Measurements from ENCODE around the gene TMEM115. TPM values are rescaled to one million over a fixed set of nuclear protein-coding genes. Genes with fewer than 3 reads are reported as not detected.
A peak's percentile ranks its signal among the peaks of the same experiment; 100 is the strongest.

TMEM115 gene
- total and polyA plus RNA-seq, 10 of the 15 experiments (the other 5 are each of a cell fraction or from before 2014, with no cell fraction given), result 1.9 to 18.7 (median 13.2) TPM

DNA sequence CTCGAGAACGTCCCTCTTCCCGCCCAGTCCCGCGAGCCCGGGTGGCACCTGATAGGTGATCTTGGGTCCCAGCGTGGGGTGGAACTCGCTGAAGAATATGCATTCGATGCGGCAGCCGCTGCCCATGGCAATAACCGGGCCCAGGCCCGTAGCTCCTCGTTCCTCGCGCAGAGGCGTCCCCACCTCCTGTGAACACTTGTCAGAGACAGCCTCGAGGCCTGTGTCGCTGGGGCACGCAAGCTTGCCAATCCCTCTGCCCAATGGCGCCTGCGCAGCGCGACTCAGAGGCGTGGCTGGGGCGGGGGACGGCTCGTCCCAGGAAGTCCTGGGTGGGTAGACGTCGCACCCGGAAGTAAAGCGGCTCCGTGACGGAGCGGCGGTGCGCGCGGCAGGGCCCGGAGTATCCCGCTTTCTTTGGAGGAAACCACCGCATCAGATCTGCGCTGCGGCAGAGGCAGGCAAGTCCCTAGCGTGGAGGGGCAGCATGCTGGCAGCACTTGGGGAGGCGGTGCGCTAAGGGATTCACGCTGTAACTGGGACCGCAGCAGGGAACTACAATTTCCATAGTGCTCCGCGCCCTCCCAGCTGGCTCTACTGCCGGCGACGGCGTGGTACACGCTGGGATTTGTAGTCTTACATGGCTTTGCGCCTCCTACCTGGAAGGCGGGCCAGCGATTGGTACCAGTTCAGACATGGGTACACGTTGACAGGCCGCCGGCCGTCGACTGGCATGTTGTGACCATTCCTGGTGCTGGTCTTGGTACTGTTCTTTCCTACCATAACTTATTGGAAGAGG lies 8.6 kb downstream of the TMEM115 start, which contains the start of the genes CYB561D2 and NPRL2 (continued):
- TF ChIP-seq RAD21 (IDR thresholded peaks at IDR 0.05; ENCODE audit: insufficient read depth, low read depth, low read length), result no peak
- no peak for TF ChIP-seq PAX8 (IDR thresholded peaks at IDR 0.05)
- TF ChIP-seq, protein P1, sequence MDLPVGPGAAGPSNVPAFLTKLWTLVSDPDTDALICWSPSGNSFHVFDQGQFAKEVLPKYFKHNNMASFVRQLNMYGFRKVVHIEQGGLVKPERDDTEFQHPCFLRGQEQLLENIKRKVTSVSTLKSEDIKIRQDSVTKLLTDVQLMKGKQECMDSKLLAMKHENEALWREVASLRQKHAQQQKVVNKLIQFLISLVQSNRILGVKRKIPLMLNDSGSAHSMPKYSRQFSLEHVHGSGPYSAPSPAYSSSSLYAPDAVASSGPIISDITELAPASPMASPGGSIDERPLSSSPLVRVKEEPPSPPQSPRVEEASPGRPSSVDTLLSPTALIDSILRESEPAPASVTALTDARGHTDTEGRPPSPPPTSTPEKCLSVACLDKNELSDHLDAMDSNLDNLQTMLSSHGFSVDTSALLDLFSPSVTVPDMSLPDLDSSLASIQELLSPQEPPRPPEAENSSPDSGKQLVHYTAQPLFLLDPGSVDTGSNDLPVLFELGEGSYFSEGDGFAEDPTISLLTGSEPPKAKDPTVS (IDR thresholded peaks at IDR 0.05; ENCODE audit: low read depth, low read length), result no peak
- TF ChIP-seq EGR1 (IDR thresholded peaks at IDR 0.05; ENCODE audit: borderline replicate concordance in 1 of 2, low read depth in 2 of 2, low read length in 2 of 2), result no peak
- peak; percentile 80; the same call in 1 of the 2 replicates for TF ChIP-seq CHD2 (IDR thresholded peaks at IDR 0.05; ENCODE audit: borderline replicate concordance, low read depth, low read length)
- peak; percentile 91 for TF ChIP-seq CREB1 (IDR thresholded peaks at IDR 0.05; ENCODE audit: low read depth)
- no peak for TF ChIP-seq FOXM1 (IDR thresholded peaks at IDR 0.05; ENCODE audit: low read depth, low read length)
- no peak for TF ChIP-seq EZH2 (IDR thresholded peaks at IDR 0.05; ENCODE audit: borderline replicate concordance, control insufficient read depth, low read depth, low read length)
- TF ChIP-seq, protein P2, sequence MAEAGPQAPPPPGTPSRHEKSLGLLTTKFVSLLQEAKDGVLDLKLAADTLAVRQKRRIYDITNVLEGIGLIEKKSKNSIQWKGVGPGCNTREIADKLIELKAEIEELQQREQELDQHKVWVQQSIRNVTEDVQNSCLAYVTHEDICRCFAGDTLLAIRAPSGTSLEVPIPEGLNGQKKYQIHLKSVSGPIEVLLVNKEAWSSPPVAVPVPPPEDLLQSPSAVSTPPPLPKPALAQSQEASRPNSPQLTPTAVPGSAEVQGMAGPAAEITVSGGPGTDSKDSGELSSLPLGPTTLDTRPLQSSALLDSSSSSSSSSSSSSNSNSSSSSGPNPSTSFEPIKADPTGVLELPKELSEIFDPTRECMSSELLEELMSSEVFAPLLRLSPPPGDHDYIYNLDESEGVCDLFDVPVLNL (IDR thresholded peaks at IDR 0.05; ENCODE audit: low read depth, low read length), result peak; percentile 5; the same call in 1 of the 2 replicates
- TF ChIP-seq, protein P3, sequence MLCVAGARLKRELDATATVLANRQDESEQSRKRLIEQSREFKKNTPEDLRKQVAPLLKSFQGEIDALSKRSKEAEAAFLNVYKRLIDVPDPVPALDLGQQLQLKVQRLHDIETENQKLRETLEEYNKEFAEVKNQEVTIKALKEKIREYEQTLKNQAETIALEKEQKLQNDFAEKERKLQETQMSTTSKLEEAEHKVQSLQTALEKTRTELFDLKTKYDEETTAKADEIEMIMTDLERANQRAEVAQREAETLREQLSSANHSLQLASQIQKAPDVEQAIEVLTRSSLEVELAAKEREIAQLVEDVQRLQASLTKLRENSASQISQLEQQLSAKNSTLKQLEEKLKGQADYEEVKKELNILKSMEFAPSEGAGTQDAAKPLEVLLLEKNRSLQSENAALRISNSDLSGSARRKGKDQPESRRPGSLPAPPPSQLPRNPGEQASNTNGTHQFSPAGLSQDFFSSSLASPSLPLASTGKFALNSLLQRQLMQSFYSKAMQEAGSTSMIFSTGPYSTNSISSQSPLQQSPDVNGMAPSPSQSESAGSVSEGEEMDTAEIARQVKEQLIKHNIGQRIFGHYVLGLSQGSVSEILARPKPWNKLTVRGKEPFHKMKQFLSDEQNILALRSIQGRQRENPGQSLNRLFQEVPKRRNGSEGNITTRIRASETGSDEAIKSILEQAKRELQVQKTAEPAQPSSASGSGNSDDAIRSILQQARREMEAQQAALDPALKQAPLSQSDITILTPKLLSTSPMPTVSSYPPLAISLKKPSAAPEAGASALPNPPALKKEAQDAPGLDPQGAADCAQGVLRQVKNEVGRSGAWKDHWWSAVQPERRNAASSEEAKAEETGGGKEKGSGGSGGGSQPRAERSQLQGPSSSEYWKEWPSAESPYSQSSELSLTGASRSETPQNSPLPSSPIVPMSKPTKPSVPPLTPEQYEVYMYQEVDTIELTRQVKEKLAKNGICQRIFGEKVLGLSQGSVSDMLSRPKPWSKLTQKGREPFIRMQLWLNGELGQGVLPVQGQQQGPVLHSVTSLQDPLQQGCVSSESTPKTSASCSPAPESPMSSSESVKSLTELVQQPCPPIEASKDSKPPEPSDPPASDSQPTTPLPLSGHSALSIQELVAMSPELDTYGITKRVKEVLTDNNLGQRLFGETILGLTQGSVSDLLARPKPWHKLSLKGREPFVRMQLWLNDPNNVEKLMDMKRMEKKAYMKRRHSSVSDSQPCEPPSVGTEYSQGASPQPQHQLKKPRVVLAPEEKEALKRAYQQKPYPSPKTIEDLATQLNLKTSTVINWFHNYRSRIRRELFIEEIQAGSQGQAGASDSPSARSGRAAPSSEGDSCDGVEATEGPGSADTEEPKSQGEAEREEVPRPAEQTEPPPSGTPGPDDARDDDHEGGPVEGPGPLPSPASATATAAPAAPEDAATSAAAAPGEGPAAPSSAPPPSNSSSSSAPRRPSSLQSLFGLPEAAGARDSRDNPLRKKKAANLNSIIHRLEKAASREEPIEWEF (IDR thresholded peaks at IDR 0.05; ENCODE audit: insufficient replicate concordance, low read depth, low read length), result peak; percentile 50
- TF ChIP-seq, protein P4, sequence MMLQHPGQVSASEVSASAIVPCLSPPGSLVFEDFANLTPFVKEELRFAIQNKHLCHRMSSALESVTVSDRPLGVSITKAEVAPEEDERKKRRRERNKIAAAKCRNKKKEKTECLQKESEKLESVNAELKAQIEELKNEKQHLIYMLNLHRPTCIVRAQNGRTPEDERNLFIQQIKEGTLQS (IDR thresholded peaks at IDR 0.05; ENCODE audit: borderline replicate concordance, extremely low read depth, low read depth, low read length), result peak; percentile 77; the same call in 1 of the 2 replicates
- TF ChIP-seq BHLHE40 (IDR thresholded peaks at IDR 0.05; ENCODE audit: borderline replicate concordance in 1 of 2, low read depth in 2 of 2, low read length in 1 of 2), result peak in 1 of 2 experiments; percentile 27; a peak in 1 of 4 replicates
- TF ChIP-seq NFIC (IDR thresholded peaks at IDR 0.05; ENCODE audit: low read depth, low read length), result no peak
- TF ChIP-seq ZNF24 (IDR thresholded peaks at IDR 0.05), result no peak
- TF ChIP-seq ZBED1 (IDR thresholded peaks at IDR 0.05; ENCODE audit: borderline replicate concordance), result no peak
- TF ChIP-seq, protein P5, sequence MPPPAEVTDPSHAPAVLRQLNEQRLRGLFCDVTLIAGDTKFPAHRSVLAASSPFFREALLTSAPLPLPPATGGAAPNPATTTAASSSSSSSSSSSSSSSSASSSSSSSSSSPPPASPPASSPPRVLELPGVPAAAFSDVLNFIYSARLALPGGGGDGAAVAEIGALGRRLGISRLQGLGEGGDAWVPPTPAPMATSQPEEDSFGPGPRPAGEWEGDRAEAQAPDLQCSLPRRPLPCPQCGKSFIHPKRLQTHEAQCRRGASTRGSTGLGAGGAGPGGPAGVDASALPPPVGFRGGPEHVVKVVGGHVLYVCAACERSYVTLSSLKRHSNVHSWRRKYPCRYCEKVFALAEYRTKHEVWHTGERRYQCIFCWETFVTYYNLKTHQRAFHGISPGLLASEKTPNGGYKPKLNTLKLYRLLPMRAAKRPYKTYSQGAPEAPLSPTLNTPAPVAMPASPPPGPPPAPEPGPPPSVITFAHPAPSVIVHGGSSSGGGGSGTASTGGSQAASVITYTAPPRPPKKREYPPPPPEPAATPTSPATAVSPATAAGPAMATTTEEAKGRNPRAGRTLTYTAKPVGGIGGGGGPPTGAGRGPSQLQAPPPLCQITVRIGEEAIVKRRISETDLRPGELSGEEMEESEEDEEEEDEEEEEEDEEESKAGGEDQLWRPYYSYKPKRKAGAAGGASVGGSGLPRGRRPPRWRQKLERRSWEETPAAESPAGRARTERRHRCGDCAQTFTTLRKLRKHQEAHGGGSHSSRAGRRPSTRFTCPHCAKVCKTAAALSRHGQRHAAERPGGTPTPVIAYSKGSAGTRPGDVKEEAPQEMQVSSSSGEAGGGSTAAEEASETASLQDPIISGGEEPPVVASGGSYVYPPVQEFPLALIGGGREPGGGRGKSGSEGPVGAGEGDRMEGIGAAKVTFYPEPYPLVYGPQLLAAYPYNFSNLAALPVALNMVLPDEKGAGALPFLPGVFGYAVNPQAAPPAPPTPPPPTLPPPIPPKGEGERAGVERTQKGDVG (CRISPR knock-in tag; IDR thresholded peaks at IDR 0.05), result no peak
